GM23338 (cell line): Measurements from ENCODE around the gene LORICRIN. TPM values are rescaled to one million over a fixed set of nuclear protein-coding genes. Genes with fewer than 3 reads are reported as not detected.

Source experiments
- ATAC-seq: fragments of 200-7000 bp; cut with Tn5 transposase; 3 replicates; pipeline ENCODE4 v1.9.1; 2020
- DNase-seq: peaks from one replicate; pipeline ENCODE4 v3.0.0-alpha.2; 2015; ENCODE audit warnings: low spot score
- H2AFZ ChIP-seq: fragments of 200-600 bp; sonication (generic); 2 replicates; pipeline ENCODE4 v1.8.0; 2016; ENCODE audit warnings: antibody characterized with exemption, mild to moderate bottlenecking, moderate library complexity
- H3F3A ChIP-seq: fragments of 200-600 bp; sonication (generic); replicated peaks from 2 replicates; pipeline ENCODE4 v1.8.0; 2017; ENCODE audit warnings: antibody characterized with exemption, mixed run types, low read depth
- H3K27ac ChIP-seq: fragments of 200-600 bp; sonication (generic); 2 replicates; pipeline ENCODE4 v1.6.1; 2016; ENCODE audit warnings: low read depth
- H3K27me3 ChIP-seq: fragments of 200-600 bp; sonication (generic); 2 replicates; pipeline ENCODE4 v1.8.0; 2016; ENCODE audit warnings: mild to moderate bottlenecking, mixed run types, moderate library complexity; ENCODE audit not compliant: insufficient read depth
- H3K36me3 ChIP-seq: fragments of 200-600 bp; sonication (generic); 2 replicates; pipeline ENCODE4 v1.8.0; 2016; ENCODE audit warnings: mild to moderate bottlenecking; ENCODE audit not compliant: insufficient read depth
- H3K4me1 ChIP-seq: fragments of 200-600 bp; sonication (generic); 2 replicates; pipeline ENCODE4 v1.8.0; 2016; ENCODE audit warnings: mild to moderate bottlenecking, moderate library complexity; ENCODE audit not compliant: insufficient read depth
- H3K4me2 ChIP-seq: fragments of 200-600 bp; sonication (generic); 2 replicates; pipeline ENCODE4 v1.7.1; 2017; ENCODE audit warnings: mixed run types
- H3K4me3 ChIP-seq: fragments of 200-600 bp; sonication (generic); 2 replicates; pipeline ENCODE4 v1.6.1; 2016; ENCODE audit warnings: mixed run types
- H3K79me2 ChIP-seq: fragments of 200-600 bp; sonication (generic); replicated peaks from 2 replicates; pipeline ENCODE4 v1.8.0; 2017; ENCODE audit warnings: mild to moderate bottlenecking; ENCODE audit not compliant: insufficient read depth
- H3K9me2 ChIP-seq: fragments of 200-600 bp; sonication (generic); 2 replicates; pipeline ENCODE4 v1.8.0; 2017; ENCODE audit not compliant: insufficient read depth
- H4K20me1 ChIP-seq: fragments of 200-600 bp; sonication (generic); replicated peaks from 2 replicates; pipeline ENCODE4 v1.8.0; 2017; ENCODE audit warnings: mild to moderate bottlenecking; ENCODE audit not compliant: insufficient read depth
- H3K27ac Mint-ChIP-seq: 2 replicates; pipeline ENCODE4 v1.8.0; 2020; ENCODE audit warnings: inconsistent platforms, mild to moderate bottlenecking, moderate library complexity, mixed read lengths
- H3K27me3 Mint-ChIP-seq: 3 replicates; pipeline ENCODE4 v1.8.0; 2022; ENCODE audit warnings: low read depth, mild to moderate bottlenecking, moderate library complexity, mixed read lengths, inconsistent platforms; ENCODE audit not compliant: insufficient read depth, poor library complexity
- H3K36me3 Mint-ChIP-seq: 3 replicates; pipeline ENCODE4 v1.8.0; 2021; ENCODE audit warnings: low read depth, mild to moderate bottlenecking, inconsistent platforms, moderate library complexity, mixed read lengths
- H3K4me1 Mint-ChIP-seq: 3 replicates; pipeline ENCODE4 v1.8.0; 2020; ENCODE audit warnings: mild to moderate bottlenecking, inconsistent platforms, mixed read lengths
- H3K4me3 Mint-ChIP-seq: 3 replicates; pipeline ENCODE4 v1.8.0; 2021; ENCODE audit warnings: moderate library complexity, mild to moderate bottlenecking, inconsistent platforms, mixed read lengths
- H3K9me3 Mint-ChIP-seq: 3 replicates; pipeline ENCODE4 v1.8.0; 2020; ENCODE audit warnings: moderate library complexity, mild to moderate bottlenecking, inconsistent platforms, mixed read lengths
- CREB1 ChIP-seq: fragments of 250-450 bp; sonication (Bioruptor Pico); IDR thresholded peaks from 2 replicates; pipeline ENCODE4 v1.5.0; 2020; ENCODE audit warnings: low read depth, mild to moderate bottlenecking, moderate library complexity
- EZH2 ChIP-seq: fragments of 200-600 bp; sonication (generic); IDR thresholded peaks from one replicate; pipeline ENCODE4 v1.8.0; 2017; ENCODE audit warnings: antibody characterized with exemption, mild to moderate bottlenecking, low read depth; ENCODE audit not compliant: unreplicated experiment
- EZH2phosphoT487 ChIP-seq: fragments of 200-600 bp; sonication (generic); IDR thresholded peaks from one replicate; pipeline ENCODE4 v1.8.1; 2018; ENCODE audit warnings: antibody characterized with exemption; ENCODE audit not compliant: unreplicated experiment
- JUNB ChIP-seq: IDR thresholded peaks from one replicate; pipeline ENCODE4 v1.6.1; 2016; ENCODE audit warnings: antibody characterized with exemption; ENCODE audit not compliant: unreplicated experiment
- NANOG ChIP-seq: IDR thresholded peaks from 2 replicates; pipeline ENCODE4 v1.6.1; 2016; ENCODE audit warnings: antibody characterized with exemption, borderline replicate concordance
- POLR2AphosphoS5 ChIP-seq: IDR thresholded peaks from 2 replicates; pipeline ENCODE4 v1.6.1; 2016; ENCODE audit warnings: antibody characterized with exemption, low read depth
- STAT1 ChIP-seq: IDR thresholded peaks from one replicate; pipeline ENCODE4 v1.6.1; 2016; ENCODE audit warnings: antibody characterized with exemption; ENCODE audit not compliant: unreplicated experiment
- ZNF114 ChIP-seq: fragments of 250-450 bp; sonication (Bioruptor Pico); IDR thresholded peaks from 2 replicates; pipeline ENCODE4 v1.5.0; 2020; ENCODE audit warnings: mild to moderate bottlenecking, moderate library complexity
- ZNF331 ChIP-seq: fragments of 250-450 bp; sonication (Bioruptor Pico); IDR thresholded peaks from 2 replicates; pipeline ENCODE4 v1.5.0; 2020; ENCODE audit warnings: low read depth, mild to moderate bottlenecking, moderate library complexity
- polyA plus RNA-seq: library from polyadenylated mRNA; unstranded; fragments of >200 nt; fragmentation: Nextera tagmentation; extraction: Ambion mirVana; gene quantifications from 2 replicates; pipeline ENCODE4 v1.2.1, GENCODE V29; 2016
- total RNA-seq: library from RNA; depleted of rRNA; stranded (reverse); fragments of >200 nt; shearing (Covaris generic); gene quantifications from 2 replicates; pipeline ENCODE4 v1.2.3, GENCODE V29; 2014
- TF ChIP-seq, protein P1 (sequence below): fragments of 250-450 bp; sonication (Bioruptor Pico); IDR thresholded peaks from 2 replicates; pipeline ENCODE4 v1.5.0; 2020; ENCODE audit warnings: mild to moderate bottlenecking, moderate library complexity
- TF ChIP-seq, protein P2 (sequence below): IDR thresholded peaks from one replicate; pipeline ENCODE4 v1.6.1; 2018; ENCODE audit warnings: antibody characterized with exemption; ENCODE audit not compliant: unreplicated experiment
- TF ChIP-seq, protein P3 (sequence below), 2 experiments: fragments of 200-600 bp in 1 of 2; sonication (generic) in 1 of 2; conservative IDR thresholded peaks; 2 replicates each; pipeline versions ENCODE4 v1.5.1 to v1.6.1; 2016 to 2017; ENCODE audit warnings: antibody characterized with exemption in 2 of 2, low read depth in 2 of 2, mild to moderate bottlenecking in 2 of 2, moderate library complexity in 1 of 2
- TF ChIP-seq, protein P4 (sequence below): IDR thresholded peaks from 2 replicates; pipeline ENCODE4 v1.6.1; 2016; ENCODE audit warnings: antibody characterized with exemption

Gene LORICRIN
- total and polyA plus RNA-seq, 2 experiments from 2014 or later: 0.23 TPM; not detected in 1

DNA sequence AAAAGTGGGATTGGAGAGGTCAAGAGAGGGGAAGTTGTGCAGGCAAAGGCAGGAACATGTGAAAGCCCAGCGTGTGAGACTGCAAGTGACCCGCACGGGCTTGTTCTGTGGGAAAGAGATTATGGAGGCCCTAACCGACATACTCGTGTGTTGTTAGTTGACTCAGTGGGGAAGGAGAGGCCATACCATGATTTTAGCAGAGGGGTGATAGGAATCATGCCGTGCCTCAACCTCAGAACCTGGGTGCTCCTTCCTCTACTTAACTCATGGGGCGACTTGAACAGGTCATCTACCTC is 33.9 kb downstream of the LORICRIN start:
- Mint-ChIP-seq H3K4me1 (peaks cover 5% of the 10 kb centered on the region), H3K27me3 (peaks cover 9% of the 10 kb centered on the region), H3K4me3 (no peak overlapping the region), H3K27ac (no peak overlapping the region), H3K36me3 (no peaks in the 10 kb centered on the region), H3K9me3 (no peaks in the 10 kb centered on the region)
- Histone ChIP-seq H2AFZ (peak overlapping the region; percentile 97), H3K27ac (no peak overlapping the region), H3K27me3 (no peaks in the 10 kb centered on the region), H3K9me2 (no peaks in the 10 kb centered on the region), H3F3A (no peaks in the 10 kb centered on the region), H3K79me2 (no peaks in the 10 kb centered on the region), H3K36me3 (no peaks in the 10 kb centered on the region), H4K20me1 (no peaks in the 10 kb centered on the region), H3K4me3 (no peak overlapping the region), H3K4me1 (no peaks in the 10 kb centered on the region), H3K4me2 (no peak overlapping the region)
- no peak for ATAC-seq
- TF ChIP-seq EZH2 (no peak), CREB1 (no peak), ZNF331 (CRISPR knock-in tag) (no peak), STAT1 (no peak), EZH2phosphoT487 (no peak), POLR2AphosphoS5 (no peak), ZNF114 (no peak), NANOG (no peak), JUNB (no peak)
- TF ChIP-seq, protein P1, sequence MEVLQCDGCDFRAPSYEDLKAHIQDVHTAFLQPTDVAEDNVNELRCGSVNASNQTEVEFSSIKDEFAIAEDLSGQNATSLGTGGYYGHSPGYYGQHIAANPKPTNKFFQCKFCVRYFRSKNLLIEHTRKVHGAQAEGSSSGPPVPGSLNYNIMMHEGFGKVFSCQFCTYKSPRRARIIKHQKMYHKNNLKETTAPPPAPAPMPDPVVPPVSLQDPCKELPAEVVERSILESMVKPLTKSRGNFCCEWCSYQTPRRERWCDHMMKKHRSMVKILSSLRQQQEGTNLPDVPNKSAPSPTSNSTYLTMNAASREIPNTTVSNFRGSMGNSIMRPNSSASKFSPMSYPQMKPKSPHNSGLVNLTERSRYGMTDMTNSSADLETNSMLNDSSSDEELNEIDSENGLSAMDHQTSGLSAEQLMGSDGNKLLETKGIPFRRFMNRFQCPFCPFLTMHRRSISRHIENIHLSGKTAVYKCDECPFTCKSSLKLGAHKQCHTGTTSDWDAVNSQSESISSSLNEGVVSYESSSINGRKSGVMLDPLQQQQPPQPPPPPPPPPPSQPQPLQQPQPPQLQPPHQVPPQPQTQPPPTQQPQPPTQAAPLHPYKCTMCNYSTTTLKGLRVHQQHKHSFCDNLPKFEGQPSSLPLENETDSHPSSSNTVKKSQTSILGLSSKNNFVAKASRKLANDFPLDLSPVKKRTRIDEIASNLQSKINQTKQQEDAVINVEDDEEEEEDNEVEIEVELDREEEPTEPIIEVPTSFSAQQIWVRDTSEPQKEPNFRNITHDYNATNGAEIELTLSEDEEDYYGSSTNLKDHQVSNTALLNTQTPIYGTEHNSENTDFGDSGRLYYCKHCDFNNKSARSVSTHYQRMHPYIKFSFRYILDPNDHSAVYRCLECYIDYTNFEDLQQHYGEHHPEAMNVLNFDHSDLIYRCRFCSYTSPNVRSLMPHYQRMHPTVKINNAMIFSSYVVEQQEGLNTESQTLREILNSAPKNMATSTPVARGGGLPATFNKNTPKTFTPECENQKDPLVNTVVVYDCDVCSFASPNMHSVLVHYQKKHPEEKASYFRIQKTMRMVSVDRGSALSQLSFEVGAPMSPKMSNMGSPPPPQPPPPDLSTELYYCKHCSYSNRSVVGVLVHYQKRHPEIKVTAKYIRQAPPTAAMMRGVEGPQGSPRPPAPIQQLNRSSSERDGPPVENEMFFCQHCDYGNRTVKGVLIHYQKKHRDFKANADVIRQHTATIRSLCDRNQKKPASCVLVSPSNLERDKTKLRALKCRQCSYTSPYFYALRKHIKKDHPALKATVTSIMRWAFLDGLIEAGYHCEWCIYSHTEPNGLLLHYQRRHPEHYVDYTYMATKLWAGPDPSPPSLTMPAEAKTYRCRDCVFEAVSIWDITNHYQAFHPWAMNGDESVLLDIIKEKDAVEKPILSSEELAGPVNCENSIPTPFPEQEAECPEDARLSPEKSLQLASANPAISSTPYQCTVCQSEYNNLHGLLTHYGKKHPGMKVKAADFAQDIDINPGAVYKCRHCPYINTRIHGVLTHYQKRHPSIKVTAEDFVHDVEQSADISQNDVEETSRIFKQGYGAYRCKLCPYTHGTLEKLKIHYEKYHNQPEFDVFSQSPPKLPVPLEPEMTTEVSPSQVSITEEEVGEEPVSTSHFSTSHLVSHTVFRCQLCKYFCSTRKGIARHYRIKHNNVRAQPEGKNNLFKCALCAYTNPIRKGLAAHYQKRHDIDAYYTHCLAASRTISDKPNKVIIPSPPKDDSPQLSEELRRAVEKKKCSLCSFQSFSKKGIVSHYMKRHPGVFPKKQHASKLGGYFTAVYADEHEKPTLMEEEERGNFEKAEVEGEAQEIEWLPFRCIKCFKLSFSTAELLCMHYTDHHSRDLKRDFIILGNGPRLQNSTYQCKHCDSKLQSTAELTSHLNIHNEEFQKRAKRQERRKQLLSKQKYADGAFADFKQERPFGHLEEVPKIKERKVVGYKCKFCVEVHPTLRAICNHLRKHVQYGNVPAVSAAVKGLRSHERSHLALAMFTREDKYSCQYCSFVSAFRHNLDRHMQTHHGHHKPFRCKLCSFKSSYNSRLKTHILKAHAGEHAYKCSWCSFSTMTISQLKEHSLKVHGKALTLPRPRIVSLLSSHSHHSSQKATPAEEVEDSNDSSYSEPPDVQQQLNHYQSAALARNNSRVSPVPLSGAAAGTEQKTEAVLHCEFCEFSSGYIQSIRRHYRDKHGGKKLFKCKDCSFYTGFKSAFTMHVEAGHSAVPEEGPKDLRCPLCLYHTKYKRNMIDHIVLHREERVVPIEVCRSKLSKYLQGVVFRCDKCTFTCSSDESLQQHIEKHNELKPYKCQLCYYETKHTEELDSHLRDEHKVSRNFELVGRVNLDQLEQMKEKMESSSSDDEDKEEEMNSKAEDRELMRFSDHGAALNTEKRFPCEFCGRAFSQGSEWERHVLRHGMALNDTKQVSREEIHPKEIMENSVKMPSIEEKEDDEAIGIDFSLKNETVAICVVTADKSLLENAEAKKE (CRISPR knock-in tag): no peak
- TF ChIP-seq, protein P2, sequence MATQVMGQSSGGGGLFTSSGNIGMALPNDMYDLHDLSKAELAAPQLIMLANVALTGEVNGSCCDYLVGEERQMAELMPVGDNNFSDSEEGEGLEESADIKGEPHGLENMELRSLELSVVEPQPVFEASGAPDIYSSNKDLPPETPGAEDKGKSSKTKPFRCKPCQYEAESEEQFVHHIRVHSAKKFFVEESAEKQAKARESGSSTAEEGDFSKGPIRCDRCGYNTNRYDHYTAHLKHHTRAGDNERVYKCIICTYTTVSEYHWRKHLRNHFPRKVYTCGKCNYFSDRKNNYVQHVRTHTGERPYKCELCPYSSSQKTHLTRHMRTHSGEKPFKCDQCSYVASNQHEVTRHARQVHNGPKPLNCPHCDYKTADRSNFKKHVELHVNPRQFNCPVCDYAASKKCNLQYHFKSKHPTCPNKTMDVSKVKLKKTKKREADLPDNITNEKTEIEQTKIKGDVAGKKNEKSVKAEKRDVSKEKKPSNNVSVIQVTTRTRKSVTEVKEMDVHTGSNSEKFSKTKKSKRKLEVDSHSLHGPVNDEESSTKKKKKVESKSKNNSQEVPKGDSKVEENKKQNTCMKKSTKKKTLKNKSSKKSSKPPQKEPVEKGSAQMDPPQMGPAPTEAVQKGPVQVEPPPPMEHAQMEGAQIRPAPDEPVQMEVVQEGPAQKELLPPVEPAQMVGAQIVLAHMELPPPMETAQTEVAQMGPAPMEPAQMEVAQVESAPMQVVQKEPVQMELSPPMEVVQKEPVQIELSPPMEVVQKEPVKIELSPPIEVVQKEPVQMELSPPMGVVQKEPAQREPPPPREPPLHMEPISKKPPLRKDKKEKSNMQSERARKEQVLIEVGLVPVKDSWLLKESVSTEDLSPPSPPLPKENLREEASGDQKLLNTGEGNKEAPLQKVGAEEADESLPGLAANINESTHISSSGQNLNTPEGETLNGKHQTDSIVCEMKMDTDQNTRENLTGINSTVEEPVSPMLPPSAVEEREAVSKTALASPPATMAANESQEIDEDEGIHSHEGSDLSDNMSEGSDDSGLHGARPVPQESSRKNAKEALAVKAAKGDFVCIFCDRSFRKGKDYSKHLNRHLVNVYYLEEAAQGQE: no peak
- TF ChIP-seq, protein P3, sequence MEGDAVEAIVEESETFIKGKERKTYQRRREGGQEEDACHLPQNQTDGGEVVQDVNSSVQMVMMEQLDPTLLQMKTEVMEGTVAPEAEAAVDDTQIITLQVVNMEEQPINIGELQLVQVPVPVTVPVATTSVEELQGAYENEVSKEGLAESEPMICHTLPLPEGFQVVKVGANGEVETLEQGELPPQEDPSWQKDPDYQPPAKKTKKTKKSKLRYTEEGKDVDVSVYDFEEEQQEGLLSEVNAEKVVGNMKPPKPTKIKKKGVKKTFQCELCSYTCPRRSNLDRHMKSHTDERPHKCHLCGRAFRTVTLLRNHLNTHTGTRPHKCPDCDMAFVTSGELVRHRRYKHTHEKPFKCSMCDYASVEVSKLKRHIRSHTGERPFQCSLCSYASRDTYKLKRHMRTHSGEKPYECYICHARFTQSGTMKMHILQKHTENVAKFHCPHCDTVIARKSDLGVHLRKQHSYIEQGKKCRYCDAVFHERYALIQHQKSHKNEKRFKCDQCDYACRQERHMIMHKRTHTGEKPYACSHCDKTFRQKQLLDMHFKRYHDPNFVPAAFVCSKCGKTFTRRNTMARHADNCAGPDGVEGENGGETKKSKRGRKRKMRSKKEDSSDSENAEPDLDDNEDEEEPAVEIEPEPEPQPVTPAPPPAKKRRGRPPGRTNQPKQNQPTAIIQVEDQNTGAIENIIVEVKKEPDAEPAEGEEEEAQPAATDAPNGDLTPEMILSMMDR (conservative IDR thresholded peaks at IDR 0.05; ENCODE audit: low read depth in 2 of 2): no peak
- TF ChIP-seq, protein P4, sequence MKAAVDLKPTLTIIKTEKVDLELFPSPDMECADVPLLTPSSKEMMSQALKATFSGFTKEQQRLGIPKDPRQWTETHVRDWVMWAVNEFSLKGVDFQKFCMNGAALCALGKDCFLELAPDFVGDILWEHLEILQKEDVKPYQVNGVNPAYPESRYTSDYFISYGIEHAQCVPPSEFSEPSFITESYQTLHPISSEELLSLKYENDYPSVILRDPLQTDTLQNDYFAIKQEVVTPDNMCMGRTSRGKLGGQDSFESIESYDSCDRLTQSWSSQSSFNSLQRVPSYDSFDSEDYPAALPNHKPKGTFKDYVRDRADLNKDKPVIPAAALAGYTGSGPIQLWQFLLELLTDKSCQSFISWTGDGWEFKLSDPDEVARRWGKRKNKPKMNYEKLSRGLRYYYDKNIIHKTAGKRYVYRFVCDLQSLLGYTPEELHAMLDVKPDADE: no peak
- no peak for DNase-seq
